SK-N-SH (cell line): ENCODE results near the gene AFAP1. TPM values are rescaled to one million over a fixed set of nuclear protein-coding genes. Genes with fewer than 3 reads are reported as not detected.

Experiments used
- CTCF ChIA-PET: fragments of 300-600, 350-600 bp; formaldehyde crosslinking; extraction: SDS; loops from one replicate; lab custom pipeline; 2021; lab: Yijun Ruan, JAX
- POLR2A ChIA-PET: fragments of 350-600 bp; sonication (Branson Sonifier 250); formaldehyde crosslinking; extraction: SDS; loops from one replicate; lab custom pipeline; 2020; ENCODE audit warnings: antibody characterized with exemption, inconsistent platforms; lab: Yijun Ruan, JAX
- DNase-seq: peaks from one replicate; pipeline ENCODE4 v3.0.0; 2012
- H2AFZ ChIP-seq: fragments of 200-600 bp; sonication (generic); 2 replicates; pipeline ENCODE4 v1.8.1; 2016; ENCODE audit warnings: antibody characterized with exemption, mild to moderate bottlenecking, low read depth
- H3F3A ChIP-seq: fragments of 200-600 bp; sonication (generic); replicated peaks from 2 replicates; pipeline ENCODE3; 2016; ENCODE audit warnings: antibody characterized with exemption, mild to moderate bottlenecking; ENCODE audit not compliant: insufficient read depth
- H3K27ac ChIP-seq, 2 experiments: fragments of 200-500 bp in 1 of 2; fragments of 200-600 bp in 1 of 2; sonication (Bioruptor generic) in 1 of 2; sonication (generic), shearing (Covaris generic) in 1 of 2; 2 replicates each; pipeline versions ENCODE4 v1.5.1 to v1.6.1; 2014 to 2016; ENCODE audit warnings: low read depth in 2 of 2, inconsistent platforms in 1 of 2, low read length in 1 of 2, mild to moderate bottlenecking in 1 of 2, mixed read lengths in 1 of 2
- H3K27me3 ChIP-seq: fragments of 200-600 bp; sonication (generic), shearing (Covaris generic); 2 replicates; pipeline ENCODE4 v1.6.1; 2016; ENCODE audit warnings: mixed run types; ENCODE audit not compliant: insufficient read depth
- H3K36me3 ChIP-seq, 2 experiments: fragments of 200-500 bp in 1 of 2; fragments of 200-600 bp in 1 of 2; sonication (Bioruptor generic) in 1 of 2; sonication (generic) in 1 of 2; replicated peaks in 1 of 2; 2 replicates each; pipeline versions ENCODE3 to v1.5.1; 2014 to 2016; ENCODE audit warnings: low read length in 1 of 2, mild to moderate bottlenecking in 1 of 2; ENCODE audit not compliant: insufficient read depth in 2 of 2, control insufficient read depth in 1 of 2
- H3K4me1 ChIP-seq, 2 experiments: fragments of 200-500 bp in 1 of 2; fragments of 200-600 bp in 1 of 2; sonication (Bioruptor generic) in 1 of 2; sonication (generic), shearing (Covaris generic) in 1 of 2; 2 replicates each; pipeline versions ENCODE4 v1.5.1 to v1.6.1; 2014 to 2016; ENCODE audit warnings: low read depth in 1 of 2, low read length in 1 of 2, mixed run types in 1 of 2; ENCODE audit not compliant: insufficient read depth in 2 of 2, control insufficient read depth in 1 of 2
- H3K4me2 ChIP-seq: fragments of 200-600 bp; sonication (generic), shearing (Covaris generic); 2 replicates; pipeline ENCODE4 v1.6.1; 2017; ENCODE audit warnings: mixed run types
- H3K4me3 ChIP-seq, 2 experiments: fragments of 200-500 bp in 1 of 2; fragments of 200-600 bp in 1 of 2; sonication (Bioruptor generic) in 1 of 2; sonication (generic), shearing (Covaris generic) in 1 of 2; 2 replicates each; pipeline versions ENCODE4 v1.5.1 to v1.8.1; 2014 to 2016; ENCODE audit warnings: low read depth in 2 of 2, inconsistent platforms in 1 of 2, low read length in 1 of 2, mild to moderate bottlenecking in 1 of 2, mixed read lengths in 1 of 2, moderate library complexity in 1 of 2
- H3K79me2 ChIP-seq: fragments of 200-600 bp; sonication (generic); 2 replicates; pipeline ENCODE4 v1.8.1; 2017; ENCODE audit warnings: mild to moderate bottlenecking; ENCODE audit not compliant: insufficient read depth
- H3K9ac ChIP-seq: fragments of 200-600 bp; sonication (generic); 2 replicates; pipeline ENCODE4 v1.6.1; 2017; ENCODE audit warnings: mixed run types
- H3K9me2 ChIP-seq: fragments of 200-600 bp; sonication (generic); 2 replicates; pipeline ENCODE4 v1.6.1; 2017; ENCODE audit warnings: mixed run types
- H3K9me3 ChIP-seq: fragments of 200-600 bp; sonication (generic); 2 replicates; pipeline ENCODE4 v1.6.1; 2017; ENCODE audit warnings: mixed run types, mild to moderate bottlenecking, moderate library complexity
- H4K20me1 ChIP-seq: fragments of 200-600 bp; sonication (generic); 2 replicates; pipeline ENCODE4 v1.6.1; 2017; ENCODE audit warnings: mild to moderate bottlenecking, mixed run types; ENCODE audit not compliant: insufficient read depth
- CHD2 ChIP-seq: fragments of 150-350 bp; IDR thresholded peaks from 2 replicates; pipeline ENCODE4 v1.6.1; 2018; ENCODE audit warnings: low read length; ENCODE audit not compliant: partially characterized antibody
- CTCF ChIP-seq: fragments of 200-600 bp; sonication (generic); IDR thresholded peaks from 2 replicates; pipeline ENCODE4 v1.6.1; 2017; ENCODE audit warnings: antibody characterized with exemption, mild to moderate bottlenecking, moderate library complexity
- FOSL2 ChIP-seq: IDR thresholded peaks from 2 replicates; pipeline ENCODE4 v1.4.0; 2012; ENCODE audit warnings: low read depth, mild to moderate bottlenecking, moderate library complexity, borderline replicate concordance
- FOXJ3 ChIP-seq: sonication (generic); formaldehyde crosslinking; IDR thresholded peaks from 2 replicates; pipeline ENCODE4 v1.5.1; 2020; ENCODE audit warnings: mild to moderate bottlenecking, missing genetic modification reagents
- GABPA ChIP-seq: IDR thresholded peaks from 2 replicates; pipeline ENCODE4 v1.4.0; 2012; ENCODE audit warnings: low read depth, mild to moderate bottlenecking
- GATA2 ChIP-seq: sonication (generic); formaldehyde crosslinking; IDR thresholded peaks from 2 replicates; pipeline ENCODE4 v1.5.0; 2020; ENCODE audit warnings: mild to moderate bottlenecking, missing genetic modification reagents
- MAX ChIP-seq: IDR thresholded peaks from 2 replicates; pipeline ENCODE4 v1.4.0; 2012; ENCODE audit warnings: low read depth
- MXI1 ChIP-seq: IDR thresholded peaks from 2 replicates; pipeline ENCODE4 v1.6.1; 2012; ENCODE audit warnings: mild to moderate bottlenecking, low read depth, low read length, improper control_type of control experiment
- NFIC ChIP-seq: IDR thresholded peaks from 2 replicates; pipeline ENCODE4 v1.4.0; 2012; ENCODE audit warnings: borderline replicate concordance
- POLR2AphosphoS5 ChIP-seq: IDR thresholded peaks from 2 replicates; pipeline ENCODE4 v1.6.1; 2012; ENCODE audit warnings: low read depth, low read length
- RAD21 ChIP-seq: IDR thresholded peaks from 2 replicates; pipeline ENCODE4 v1.6.1; 2012; ENCODE audit warnings: mild to moderate bottlenecking, low read length
- RCOR1 ChIP-seq: fragments of 150-350 bp; IDR thresholded peaks from 2 replicates; pipeline ENCODE4 v1.6.1; 2017; ENCODE audit warnings: antibody characterized with exemption, low read length
- RFX5 ChIP-seq: IDR thresholded peaks from 2 replicates; pipeline ENCODE4 v1.6.1; 2012; ENCODE audit warnings: mild to moderate bottlenecking, improper control_type of control experiment, low read length
- SMC3 ChIP-seq: IDR thresholded peaks from 2 replicates; pipeline ENCODE4 v1.6.1; 2012; ENCODE audit warnings: low read depth, low read length, improper control_type of control experiment
- TAF1 ChIP-seq: IDR thresholded peaks from 2 replicates; pipeline ENCODE4 v1.6.1; 2012; ENCODE audit warnings: low read depth, mild to moderate bottlenecking, low read length, moderate library complexity, borderline replicate concordance
- TCF12 ChIP-seq: IDR thresholded peaks from 2 replicates; pipeline ENCODE4 v1.4.0; 2012
- TEAD4 ChIP-seq: IDR thresholded peaks from 2 replicates; pipeline ENCODE4 v1.4.0; 2012; ENCODE audit warnings: mild to moderate bottlenecking, borderline replicate concordance; ENCODE audit not compliant: insufficient read depth
- USF1 ChIP-seq: IDR thresholded peaks from 2 replicates; pipeline ENCODE4 v1.4.0; 2012; ENCODE audit warnings: low read depth, borderline replicate concordance
- WGBS: methylation state at CpG from one replicate; pipeline ENCODE4 v1.1.6; 2017; ENCODE audit warnings: low lambda C conversion rate; 5-methylcytosine and 5-hydroxymethylcytosine counted together
- polyA plus RNA-seq, 3 experiments: library from polyadenylated mRNA; depleted of rRNA; stranded (reverse); fragments of >200 nt; gene quantifications; 2 replicates each; pipeline ENCODE4 v1.2.3, GENCODE V29; 2012
- TF ChIP-seq, protein P1 (sequence below): fragments of 150-350 bp; IDR thresholded peaks from 2 replicates; pipeline ENCODE4 v1.6.1; 2017; ENCODE audit warnings: antibody characterized with exemption, low read length, low read depth, borderline replicate concordance
- TF ChIP-seq, protein P2 (sequence below): IDR thresholded peaks from 2 replicates; pipeline ENCODE4 v1.6.1; 2012; ENCODE audit warnings: mild to moderate bottlenecking, low read depth, low read length, moderate library complexity

AFAP1 gene
- polyA plus RNA-seq, 1 of the 3 experiments (the other 2 are of a cell fraction) = 67.9 TPM

GRCh38 chr4:7795983-7796382 lies 143.7 kb downstream of the AFAP1 start:
- Histone ChIP-seq H3K4me3 (no peak overlapping the region), H3K36me3 (peaks cover 80 to 95% of the 10 kb centered on the region in 2 experiments), H3K4me2 (no peak overlapping the region), H3K9ac (no peak overlapping the region), H3K9me3 (no peaks in the 10 kb centered on the region), H3K9me2 (no peaks in the 10 kb centered on the region), H3K27ac (peak overlapping the region in 1 of 2 experiments; percentile 65; a peak in 2 of 4 replicates), H3K27me3 (no peaks in the 10 kb centered on the region), H2AFZ (no peak overlapping the region), H3K79me2 (peaks cover 95% of the 10 kb centered on the region), H3K4me1 (peaks cover 5 to 11% of the 10 kb centered on the region in 2 experiments; a peak in 2 of 4 replicates), H3F3A (peaks cover 50% of the 10 kb centered on the region), H4K20me1 (peaks cover 20% of the 10 kb centered on the region)
- CTCF ChIA-PET = interaction anchor here (0.9 to 8.9 kb wide), 7 partner anchors 9 to 191 kb away, joined by 3 to 66 read pairs (median 15); no protein-coding TSS in a partner anchor
- DNase-seq = peak; percentile 67
- POLR2A ChIA-PET = no interaction called here
- TF ChIP-seq CHD2 = peak; percentile 46
- peak; percentile 56; the same call in 1 of the 2 replicates for TF ChIP-seq RCOR1
- no peak; the same call in 1 of the 2 replicates for TF ChIP-seq MXI1
- 88% methylated on average over 8 of the region's 8 CpGs for WGBS

GRCh38 chr4:7793186-7793585 lies 146.5 kb downstream of the AFAP1 start:
- H3F3A ChIP-seq = peaks cover 52% of the 10 kb centered on the region
- H2AFZ ChIP-seq = no peak overlapping the region
- WGBS = 94% methylated on average over 10 of the region's 10 CpGs
- peak overlapping the region in 1 of 2 experiments; percentile 53; a peak in 2 of 4 replicates for H3K27ac ChIP-seq
- no peaks in the 10 kb centered on the region for H3K27me3 ChIP-seq
- H3K4me3 ChIP-seq = no peak overlapping the region
- H4K20me1 ChIP-seq = peaks cover 27% of the 10 kb centered on the region
- H3K36me3 ChIP-seq = peaks cover 68 to 88% of the 10 kb centered on the region in 2 experiments
- ChIA-PET CTCF (interaction anchor here (1.5 to 8.9 kb wide), 5 partner anchors 11 to 136 kb away, joined by 4 to 66 read pairs (median 8); no protein-coding TSS in a partner anchor), POLR2A (no interaction called here)
- H3K4me1 ChIP-seq = peaks cover 11 to 14% of the 10 kb centered on the region in 2 experiments; a peak in 3 of 4 replicates
- no peak overlapping the region for H3K9ac ChIP-seq
- no peaks in the 10 kb centered on the region for H3K9me3 ChIP-seq
- no peaks in the 10 kb centered on the region for H3K9me2 ChIP-seq
- no peak for DNase-seq
- peaks cover 92% of the 10 kb centered on the region for H3K79me2 ChIP-seq
- H3K4me2 ChIP-seq = 0 out of 2 replicates have a peak overlapping the region, but pooled peaks have one; percentile 16
- TF ChIP-seq RCOR1 (no peak), FOSL2 (no peak), POLR2AphosphoS5 (no peak), GATA2 (no peak), GABPA (no peak), SMC3 (no peak), CTCF (no peak), TEAD4 (no peak), NFIC (no peak), USF1 (no peak), TAF1 (no peak), FOXJ3 (CRISPR knock-in tag) (no peak), RAD21 (no peak), MAX (no peak), TCF12 (no peak), RFX5 (no peak)
- TF ChIP-seq, protein P1, sequence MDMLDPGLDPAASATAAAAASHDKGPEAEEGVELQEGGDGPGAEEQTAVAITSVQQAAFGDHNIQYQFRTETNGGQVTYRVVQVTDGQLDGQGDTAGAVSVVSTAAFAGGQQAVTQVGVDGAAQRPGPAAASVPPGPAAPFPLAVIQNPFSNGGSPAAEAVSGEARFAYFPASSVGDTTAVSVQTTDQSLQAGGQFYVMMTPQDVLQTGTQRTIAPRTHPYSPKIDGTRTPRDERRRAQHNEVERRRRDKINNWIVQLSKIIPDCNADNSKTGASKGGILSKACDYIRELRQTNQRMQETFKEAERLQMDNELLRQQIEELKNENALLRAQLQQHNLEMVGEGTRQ = no peak
- TF ChIP-seq, protein P2, sequence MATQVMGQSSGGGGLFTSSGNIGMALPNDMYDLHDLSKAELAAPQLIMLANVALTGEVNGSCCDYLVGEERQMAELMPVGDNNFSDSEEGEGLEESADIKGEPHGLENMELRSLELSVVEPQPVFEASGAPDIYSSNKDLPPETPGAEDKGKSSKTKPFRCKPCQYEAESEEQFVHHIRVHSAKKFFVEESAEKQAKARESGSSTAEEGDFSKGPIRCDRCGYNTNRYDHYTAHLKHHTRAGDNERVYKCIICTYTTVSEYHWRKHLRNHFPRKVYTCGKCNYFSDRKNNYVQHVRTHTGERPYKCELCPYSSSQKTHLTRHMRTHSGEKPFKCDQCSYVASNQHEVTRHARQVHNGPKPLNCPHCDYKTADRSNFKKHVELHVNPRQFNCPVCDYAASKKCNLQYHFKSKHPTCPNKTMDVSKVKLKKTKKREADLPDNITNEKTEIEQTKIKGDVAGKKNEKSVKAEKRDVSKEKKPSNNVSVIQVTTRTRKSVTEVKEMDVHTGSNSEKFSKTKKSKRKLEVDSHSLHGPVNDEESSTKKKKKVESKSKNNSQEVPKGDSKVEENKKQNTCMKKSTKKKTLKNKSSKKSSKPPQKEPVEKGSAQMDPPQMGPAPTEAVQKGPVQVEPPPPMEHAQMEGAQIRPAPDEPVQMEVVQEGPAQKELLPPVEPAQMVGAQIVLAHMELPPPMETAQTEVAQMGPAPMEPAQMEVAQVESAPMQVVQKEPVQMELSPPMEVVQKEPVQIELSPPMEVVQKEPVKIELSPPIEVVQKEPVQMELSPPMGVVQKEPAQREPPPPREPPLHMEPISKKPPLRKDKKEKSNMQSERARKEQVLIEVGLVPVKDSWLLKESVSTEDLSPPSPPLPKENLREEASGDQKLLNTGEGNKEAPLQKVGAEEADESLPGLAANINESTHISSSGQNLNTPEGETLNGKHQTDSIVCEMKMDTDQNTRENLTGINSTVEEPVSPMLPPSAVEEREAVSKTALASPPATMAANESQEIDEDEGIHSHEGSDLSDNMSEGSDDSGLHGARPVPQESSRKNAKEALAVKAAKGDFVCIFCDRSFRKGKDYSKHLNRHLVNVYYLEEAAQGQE = no peak
